ENCODE results near the gene BIRC6. TPM values are rescaled to one million over a fixed set of nuclear protein-coding genes. Genes with fewer than 3 reads are reported as not detected.
"Not testable (repeated sequence)": the region's sequence is repeated elsewhere in the genome, so short reads cannot be mapped to it uniquely, and the experiment has no call there.

BIRC6 gene
- total and polyA plus RNA-seq, 11 donors: 11.0 to 68.0 (median 51.9) TPM

DNA sequence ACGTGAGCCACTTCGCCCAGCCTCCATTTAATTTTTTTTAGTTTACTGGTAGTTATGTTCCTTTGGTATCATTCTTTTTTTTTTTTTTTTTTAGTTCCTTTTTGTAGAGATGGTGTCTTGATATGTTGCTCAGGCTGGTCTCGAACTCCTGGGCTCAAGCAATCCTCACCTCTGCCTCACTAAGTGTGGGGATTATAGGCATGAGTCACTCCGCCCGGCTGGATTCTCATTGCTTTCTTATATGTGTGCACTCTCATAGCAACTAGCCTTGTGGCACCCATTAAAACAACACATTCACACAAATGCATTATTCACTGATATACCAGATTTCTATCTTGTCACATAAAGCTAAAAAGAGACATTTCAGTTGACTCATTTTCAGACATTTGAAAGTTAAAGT is 275.3 kb downstream of the BIRC6 start:
- no peak for DNase-seq
- H3K27me3 ChIP-seq: no peaks in the 10 kb centered on the region
- no peak overlapping the region for H3K27ac ChIP-seq
- 86 to 91% (median 89%) methylated on average over 5 of the region's 5 CpGs for WGBS, 4 donors
- peaks cover 0 to 22% (median 13%) of the 10 kb centered on the region in 12 donors for H3K4me1 ChIP-seq
- no peak overlapping the region for H3K4me3 ChIP-seq
- TF ChIP-seq CTCF (IDR thresholded peaks at IDR 0.05): no peak
- no peak for TF ChIP-seq POLR2A (IDR thresholded peaks at IDR 0.05)
- intact Hi-C loops (cut with DNase I): no loop called here
- ATAC-seq: no peak
- H3K36me3 ChIP-seq: peaks cover 0 to 72% (median 65%) of the 10 kb centered on the region in 9 donors
- H3K9me3 ChIP-seq: no peaks in the 10 kb centered on the region

DNA sequence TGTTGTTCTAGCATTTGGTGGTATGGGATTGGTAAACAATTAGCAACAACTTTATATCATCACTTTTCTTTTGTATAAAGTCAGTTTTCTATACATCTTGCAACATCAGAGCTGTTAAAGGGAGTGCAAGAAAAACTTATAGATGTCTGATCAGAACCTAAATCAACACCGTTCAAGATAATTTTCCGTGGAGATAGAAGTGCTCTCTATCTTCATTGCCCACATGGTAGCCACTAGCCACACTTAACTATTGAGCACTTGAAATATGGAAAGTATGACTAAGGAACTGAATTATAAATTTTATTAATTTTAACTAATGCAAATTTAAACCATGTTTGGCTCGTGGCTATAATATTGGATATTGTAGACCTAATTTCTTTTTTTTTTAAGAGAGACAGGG is 276.2 kb downstream of the BIRC6 start:
- H3K9me3 ChIP-seq: no peaks in the 10 kb centered on the region
- DNase-seq: no peak
- intact Hi-C loops (cut with DNase I): no loop called here
- ATAC-seq: no peak
- H3K27me3 ChIP-seq: no peaks in the 10 kb centered on the region
- H3K27ac ChIP-seq: no peak overlapping the region
- H3K4me1 ChIP-seq: peaks cover 0 to 17% (median 10%) of the 10 kb centered on the region in 12 donors
- no peak overlapping the region for H3K4me3 ChIP-seq
- WGBS, 4 donors: 86 to 92% (median 88%) methylated on average over 3 of the region's 3 CpGs
- TF ChIP-seq CTCF (IDR thresholded peaks at IDR 0.05): no peak
- TF ChIP-seq POLR2A (IDR thresholded peaks at IDR 0.05): no peak
- H3K36me3 ChIP-seq: peaks cover 0 to 81% (median 75%) of the 10 kb centered on the region in 9 donors

DNA sequence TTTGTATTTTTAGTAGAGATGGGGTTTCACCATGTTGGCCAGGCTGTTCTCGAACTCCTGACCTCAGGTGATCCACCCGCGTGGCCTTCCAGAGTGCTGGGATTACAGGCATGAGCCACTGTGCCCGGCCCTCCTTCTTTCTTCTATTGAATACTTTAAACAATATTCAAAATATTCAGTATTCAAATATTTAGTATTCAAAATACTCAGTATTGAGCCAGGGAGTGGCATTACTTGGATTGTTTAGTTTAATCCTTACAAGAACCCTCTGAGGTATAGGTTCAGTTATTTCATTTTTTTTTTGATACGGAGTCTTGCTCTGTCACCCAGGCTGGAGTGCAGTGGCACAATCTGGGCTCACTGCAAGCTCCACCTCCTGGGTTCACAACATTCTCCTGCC is 281.7 kb downstream of the BIRC6 start:
- DNase-seq; H3K4me3 ChIP-seq; H3K27ac ChIP-seq; H3K4me1 ChIP-seq; ATAC-seq; H3K9me3 ChIP-seq; intact Hi-C loops (cut with DNase I); H3K27me3 ChIP-seq: not testable (repeated sequence)
- H3K36me3 ChIP-seq: peaks cover 0 to 100% (median 98%) of the 10 kb centered on the region in 9 donors
- WGBS, 4 donors: 95 to 99% (median 96%) methylated on average over 5 of the region's 5 CpGs

GRCh38 chr2:32641180-32641579 is 284.4 kb downstream of the BIRC6 start:
- H3K4me3 ChIP-seq: no peak overlapping the region
- H3K36me3 ChIP-seq: peaks cover 0 to 99% (median 92%) of the 10 kb centered on the region in 9 donors
- no peak overlapping the region for H3K27ac ChIP-seq
- no peak for TF ChIP-seq CTCF (IDR thresholded peaks at IDR 0.05)
- no peak for TF ChIP-seq POLR2A (IDR thresholded peaks at IDR 0.05)
- H3K27me3 ChIP-seq: no peaks in the 10 kb centered on the region
- no peaks in the 10 kb centered on the region for H3K4me1 ChIP-seq
- 96 to 98% (median 97%) methylated on average over 5 of the region's 5 CpGs for WGBS, 4 donors
- no peak for DNase-seq
- intact Hi-C loops (cut with DNase I): no loop called here
- no peak for ATAC-seq
- no peaks in the 10 kb centered on the region for H3K9me3 ChIP-seq

DNA sequence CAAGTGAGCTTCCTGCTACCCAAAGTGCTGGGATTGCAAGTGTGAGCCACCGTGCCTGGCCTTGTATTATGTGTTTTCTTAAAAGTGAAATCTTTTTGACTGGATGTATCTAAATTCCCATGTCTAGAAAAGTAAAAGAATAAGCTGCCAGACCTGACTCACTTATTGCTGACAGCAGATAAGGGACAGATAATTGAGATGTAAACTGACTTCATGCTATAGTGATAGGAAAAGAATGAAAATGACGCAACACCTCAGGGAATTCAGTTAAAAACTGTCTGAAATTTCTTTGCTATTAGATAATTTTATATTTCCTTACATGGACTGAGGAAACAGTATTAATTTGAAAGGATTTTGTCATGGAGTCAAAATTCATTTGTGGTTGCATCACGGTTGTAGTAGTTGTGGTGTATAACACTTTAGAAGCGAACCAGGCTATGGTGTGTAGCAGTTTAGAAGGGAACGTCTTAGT is 290.4 kb downstream of the BIRC6 start:
- no peak overlapping the region for H3K4me3 ChIP-seq
- no peak for TF ChIP-seq POLR2A (IDR thresholded peaks at IDR 0.05)
- TF ChIP-seq CTCF (IDR thresholded peaks at IDR 0.05): no peak
- 73 to 82% (median 80%) methylated on average over 5 of the region's 5 CpGs for WGBS, 4 donors
- no peaks in the 10 kb centered on the region for H3K27me3 ChIP-seq
- peak in 2 of 4 donors; percentile 55 to 83 for ATAC-seq
- DNase-seq: peak in 1 of 5 donors; percentile 32
- peaks cover 0 to 94% (median 71%) of the 10 kb centered on the region in 9 donors for H3K36me3 ChIP-seq
- H3K4me1 ChIP-seq: peaks cover 0 to 5% (median 0%) of the 10 kb centered on the region in 12 donors
- no peaks in the 10 kb centered on the region for H3K9me3 ChIP-seq
- intact Hi-C loops (cut with DNase I): no loop called here
- peak overlapping the region in 4 of 12 donors; percentile 11 to 67 (median 44) for H3K27ac ChIP-seq

Measured in heart left ventricle (tissue), 16 donors.